MM.1S (cell line): ENCODE results near the gene C17orf75.

ENCODE experiments used
- EZH2 ChIP-seq: fragments of 300-600 bp; sonication (generic); optimal IDR thresholded peaks from 2 replicates; pipeline ENCODE3; 2017; ENCODE audit warnings: low read depth, mild to moderate bottlenecking, antibody characterized with exemption, low read length, mixed read lengths
- EZH2phosphoT487 ChIP-seq: fragments of 300-600 bp; sonication (generic); IDR thresholded peaks from 2 replicates; pipeline ENCODE4 v1.6.1; 2018; ENCODE audit warnings: antibody characterized with exemption, low read length
- TF ChIP-seq, protein P1 (sequence below): fragments of 300-600 bp; sonication (generic); IDR thresholded peaks from 2 replicates; pipeline ENCODE4 v1.5.1; 2016; ENCODE audit warnings: antibody characterized with exemption, low read length, mixed read lengths

DNA sequence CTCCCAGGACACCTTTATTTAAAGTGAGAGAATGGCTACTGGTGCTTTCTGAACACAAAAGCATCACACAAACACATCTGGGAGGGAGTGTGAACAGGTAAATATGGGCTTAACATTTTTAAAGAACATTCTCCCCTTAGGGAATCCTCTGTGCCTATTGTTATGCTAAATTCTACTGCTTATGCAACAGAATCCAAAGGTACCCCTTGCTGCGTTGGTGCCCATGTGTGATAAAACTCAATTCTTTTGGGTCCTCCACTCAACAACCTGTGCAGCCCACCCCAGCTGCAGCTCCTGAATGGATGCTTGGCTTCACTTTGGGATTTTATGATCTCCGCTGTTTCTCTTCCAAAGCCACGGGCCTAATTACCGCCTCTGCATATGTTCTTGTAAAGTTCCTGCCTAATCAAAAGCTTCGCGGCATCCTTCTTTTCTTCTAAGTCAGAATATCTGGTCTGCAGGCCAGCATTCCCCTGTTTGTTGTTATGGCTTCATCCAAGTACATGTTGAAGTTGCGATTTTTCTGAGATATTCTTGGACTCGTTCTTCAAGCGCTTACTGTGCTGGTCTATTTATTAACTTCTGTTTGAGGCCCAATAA lies 52.4 kb downstream of the C17orf75 start:
- TF ChIP-seq, protein P1, sequence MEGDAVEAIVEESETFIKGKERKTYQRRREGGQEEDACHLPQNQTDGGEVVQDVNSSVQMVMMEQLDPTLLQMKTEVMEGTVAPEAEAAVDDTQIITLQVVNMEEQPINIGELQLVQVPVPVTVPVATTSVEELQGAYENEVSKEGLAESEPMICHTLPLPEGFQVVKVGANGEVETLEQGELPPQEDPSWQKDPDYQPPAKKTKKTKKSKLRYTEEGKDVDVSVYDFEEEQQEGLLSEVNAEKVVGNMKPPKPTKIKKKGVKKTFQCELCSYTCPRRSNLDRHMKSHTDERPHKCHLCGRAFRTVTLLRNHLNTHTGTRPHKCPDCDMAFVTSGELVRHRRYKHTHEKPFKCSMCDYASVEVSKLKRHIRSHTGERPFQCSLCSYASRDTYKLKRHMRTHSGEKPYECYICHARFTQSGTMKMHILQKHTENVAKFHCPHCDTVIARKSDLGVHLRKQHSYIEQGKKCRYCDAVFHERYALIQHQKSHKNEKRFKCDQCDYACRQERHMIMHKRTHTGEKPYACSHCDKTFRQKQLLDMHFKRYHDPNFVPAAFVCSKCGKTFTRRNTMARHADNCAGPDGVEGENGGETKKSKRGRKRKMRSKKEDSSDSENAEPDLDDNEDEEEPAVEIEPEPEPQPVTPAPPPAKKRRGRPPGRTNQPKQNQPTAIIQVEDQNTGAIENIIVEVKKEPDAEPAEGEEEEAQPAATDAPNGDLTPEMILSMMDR, result no peak
- no peak for TF ChIP-seq EZH2
- no peak for TF ChIP-seq EZH2phosphoT487
